ENCODE measurements around the gene FSTL5. TPM values are rescaled to one million over a fixed set of nuclear protein-coding genes. Genes with fewer than 3 reads are reported as not detected.
A peak's percentile ranks its signal among the peaks of the same experiment; 100 is the strongest.

The FSTL5 gene
- total RNA-seq, 1 experiment from 2014 or later: not detected

DNA sequence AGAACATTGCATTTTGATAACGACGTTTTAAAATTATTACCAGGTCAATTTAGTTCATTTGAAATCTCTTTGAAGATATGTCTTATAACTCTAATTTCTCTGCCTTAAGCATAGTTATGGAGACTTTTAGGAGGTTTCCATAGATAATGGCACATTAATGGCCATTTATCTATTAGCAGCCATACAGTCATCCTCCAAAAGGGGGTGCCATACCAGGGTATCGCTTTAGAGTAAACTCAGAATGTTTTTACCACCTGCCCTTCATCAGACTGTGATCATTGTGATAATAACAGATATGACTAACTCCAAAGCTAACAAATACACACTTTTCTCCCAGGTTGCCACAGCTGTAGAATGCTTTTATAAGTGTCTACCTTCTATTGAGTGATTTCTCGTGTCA, 461.5 kb downstream of the FSTL5 start:
- intact Hi-C loops (cut with micrococcal nuclease): no loop called here
- no TSS peak for BruUV-seq (replicated peaks)
- Histone ChIP-seq H3K9ac (ENCODE audit: low read length) (no peak overlapping the region), H3K9me3 (ENCODE audit: control insufficient read depth in 1 of 2, insufficient read depth in 1 of 2, low read depth in 1 of 2, low read length in 2 of 2) (no peaks in the 10 kb centered on the region), H3K36me3 (ENCODE audit: control insufficient read depth in 1 of 2, insufficient read depth in 2 of 2, low read length in 2 of 2) (no peaks in the 10 kb centered on the region), H3K27me3 (ENCODE audit: insufficient read depth, low read length) (no peaks in the 10 kb centered on the region), H3K4me2 (ENCODE audit: low read length) (no peak overlapping the region), H3K4me3 (replicated peaks in 1 of 2; ENCODE audit: low read depth in 1 of 2, low read length in 2 of 2) (no peak overlapping the region), H4K20me1 (ENCODE audit: insufficient read depth) (no peaks in the 10 kb centered on the region), H3K9me2 (ENCODE audit: insufficient read depth) (no peaks in the 10 kb centered on the region), H3K4me1 (ENCODE audit: control insufficient read depth in 1 of 2, insufficient read depth in 2 of 2, low read length in 2 of 2) (no peaks in the 10 kb centered on the region), H3K27ac (ENCODE audit: low read depth, low read length) (no peak overlapping the region), H2AFZ (ENCODE audit: low read depth, low read length, poor library complexity, severe bottlenecking) (no peak overlapping the region), H3K79me2 (ENCODE audit: insufficient read depth, low read length) (no peaks in the 10 kb centered on the region)
- CTCF ChIA-PET: no interaction called here
- ATAC-seq (no peak), DNase-seq (ENCODE audit: low read depth, low spot score) (no peak)
- RAD21 ChIA-PET (ENCODE audit: low non-redundant PET in 1 of 2, low total read pairs in 2 of 2, uncharacterized antibody in 2 of 2, unreplicated experiment in 2 of 2): no interaction called here
- TF ChIP-seq, protein P1, sequence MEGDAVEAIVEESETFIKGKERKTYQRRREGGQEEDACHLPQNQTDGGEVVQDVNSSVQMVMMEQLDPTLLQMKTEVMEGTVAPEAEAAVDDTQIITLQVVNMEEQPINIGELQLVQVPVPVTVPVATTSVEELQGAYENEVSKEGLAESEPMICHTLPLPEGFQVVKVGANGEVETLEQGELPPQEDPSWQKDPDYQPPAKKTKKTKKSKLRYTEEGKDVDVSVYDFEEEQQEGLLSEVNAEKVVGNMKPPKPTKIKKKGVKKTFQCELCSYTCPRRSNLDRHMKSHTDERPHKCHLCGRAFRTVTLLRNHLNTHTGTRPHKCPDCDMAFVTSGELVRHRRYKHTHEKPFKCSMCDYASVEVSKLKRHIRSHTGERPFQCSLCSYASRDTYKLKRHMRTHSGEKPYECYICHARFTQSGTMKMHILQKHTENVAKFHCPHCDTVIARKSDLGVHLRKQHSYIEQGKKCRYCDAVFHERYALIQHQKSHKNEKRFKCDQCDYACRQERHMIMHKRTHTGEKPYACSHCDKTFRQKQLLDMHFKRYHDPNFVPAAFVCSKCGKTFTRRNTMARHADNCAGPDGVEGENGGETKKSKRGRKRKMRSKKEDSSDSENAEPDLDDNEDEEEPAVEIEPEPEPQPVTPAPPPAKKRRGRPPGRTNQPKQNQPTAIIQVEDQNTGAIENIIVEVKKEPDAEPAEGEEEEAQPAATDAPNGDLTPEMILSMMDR (IDR thresholded peaks at IDR 0.05 in 2 of 3, conservative IDR thresholded peaks at IDR 0.05 in 1 of 3; ENCODE audit: borderline replicate concordance in 1 of 3, insufficient read depth in 1 of 3, low read depth in 2 of 3, low read length in 2 of 3): peak in 1 of 3 experiments; percentile 32; a peak in 2 of 6 replicates
- no peak for TF ChIP-seq SIN3A (IDR thresholded peaks at IDR 0.05; ENCODE audit: low read depth)
- POLR2A ChIA-PET: no interaction called here

GRCh38 chr4:161696944-161697343, 466.9 kb downstream of the FSTL5 start:
- BruUV-seq (replicated peaks): no TSS peak
- H3K27me3 ChIP-seq (ENCODE audit: insufficient read depth, low read length): no peaks in the 10 kb centered on the region
- H3K9me3 ChIP-seq (ENCODE audit: control insufficient read depth in 1 of 2, insufficient read depth in 1 of 2, low read depth in 1 of 2, low read length in 2 of 2): no peaks in the 10 kb centered on the region
- intact Hi-C loops (cut with micrococcal nuclease): no loop called here
- H4K20me1 ChIP-seq (ENCODE audit: insufficient read depth): no peaks in the 10 kb centered on the region
- H3K4me1 ChIP-seq (ENCODE audit: control insufficient read depth in 1 of 2, insufficient read depth in 2 of 2, low read length in 2 of 2): no peaks in the 10 kb centered on the region
- DNase-seq (ENCODE audit: low read depth, low spot score): no peak
- H3K4me3 ChIP-seq (replicated peaks in 1 of 2; ENCODE audit: low read depth in 1 of 2, low read length in 2 of 2): no peak overlapping the region
- no peak overlapping the region for H2AFZ ChIP-seq (ENCODE audit: low read depth, low read length, poor library complexity, severe bottlenecking)
- no peaks in the 10 kb centered on the region for H3K79me2 ChIP-seq (ENCODE audit: insufficient read depth, low read length)
- no peaks in the 10 kb centered on the region for H3K36me3 ChIP-seq (ENCODE audit: control insufficient read depth in 1 of 2, insufficient read depth in 2 of 2, low read length in 2 of 2)
- POLR2A ChIA-PET: no interaction called here
- CTCF ChIA-PET: no interaction called here
- ATAC-seq: peak; percentile 32; the same call in 1 of the 2 replicates
- TF ChIP-seq EZH2phosphoT487 (IDR thresholded peaks at IDR 0.05; ENCODE audit: borderline replicate concordance) (no peak), POLR2A (IDR thresholded peaks at IDR 0.05; ENCODE audit: borderline replicate concordance, extremely low read depth, insufficient read depth, insufficient read length) (no peak), FOSL1 (IDR thresholded peaks at IDR 0.05; ENCODE audit: low read depth) (no peak), ZNF274 (IDR thresholded peaks at IDR 0.05; ENCODE audit: low read depth, low read length) (no peak), ZBTB33 (IDR thresholded peaks at IDR 0.05; ENCODE audit: extremely low read depth, insufficient replicate concordance, low read length) (no peak), SP1 (IDR thresholded peaks at IDR 0.05; ENCODE audit: low read depth) (no peak), YY1 (IDR thresholded peaks at IDR 0.05; ENCODE audit: extremely low read depth, insufficient replicate concordance, low read depth, low read length) (no peak), CEBPB (IDR thresholded peaks at IDR 0.05; ENCODE audit: low read depth) (no peak), ATF3 (IDR thresholded peaks at IDR 0.05) (no peak)
- TF ChIP-seq, protein P1 (IDR thresholded peaks at IDR 0.05 in 2 of 3, conservative IDR thresholded peaks at IDR 0.05 in 1 of 3; ENCODE audit: borderline replicate concordance in 1 of 3, insufficient read depth in 1 of 3, low read depth in 2 of 3, low read length in 2 of 3): no peak
- H3K9me2 ChIP-seq (ENCODE audit: insufficient read depth): no peaks in the 10 kb centered on the region
- no peak overlapping the region for H3K27ac ChIP-seq (ENCODE audit: low read depth, low read length)
- no peak overlapping the region for H3K4me2 ChIP-seq (ENCODE audit: low read length)
- RAD21 ChIA-PET (ENCODE audit: low non-redundant PET in 1 of 2, low total read pairs in 2 of 2, uncharacterized antibody in 2 of 2, unreplicated experiment in 2 of 2): no interaction called here
- H3K9ac ChIP-seq (ENCODE audit: low read length): no peak overlapping the region
